ENCODE measurements around the gene GGCT.

Gene GGCT

GRCh38 chr7:30525429-30525828 is 20.8 kb upstream of the GGCT start:
- TF ChIP-seq GATA3 (IDR thresholded peaks at IDR 0.05; ENCODE audit: low read depth, low read length) (no peak), GATA2 (IDR thresholded peaks at IDR 0.05; ENCODE audit: low read depth, low read length) (no peak)

GRCh38 chr7:30524545-30524944 is 19.9 kb upstream of the GGCT start:
- no peak for TF ChIP-seq GATA2 (IDR thresholded peaks at IDR 0.05; ENCODE audit: low read depth, low read length)
- TF ChIP-seq GATA3 (IDR thresholded peaks at IDR 0.05; ENCODE audit: low read depth, low read length) = no peak

GRCh38 chr7:30523466-30523865 is 18.8 kb upstream of the GGCT start:
- TF ChIP-seq GATA3 (IDR thresholded peaks at IDR 0.05; ENCODE audit: low read depth, low read length) = no peak
- no peak for TF ChIP-seq GATA2 (IDR thresholded peaks at IDR 0.05; ENCODE audit: low read depth, low read length)

- TF ChIP-seq GATA3 (IDR thresholded peaks at IDR 0.05; ENCODE audit: low read depth, low read length) (no peak), GATA2 (IDR thresholded peaks at IDR 0.05; ENCODE audit: low read depth, low read length) (no peak)
Measured at GRCh38 chr7:30522159-30522558, 17.5 kb upstream of the GGCT start.

GRCh38 chr7:30521532-30521931 is 16.9 kb upstream of the GGCT start:
- TF ChIP-seq GATA3 (IDR thresholded peaks at IDR 0.05; ENCODE audit: low read depth, low read length) = no peak
- no peak for TF ChIP-seq GATA2 (IDR thresholded peaks at IDR 0.05; ENCODE audit: low read depth, low read length)

GRCh38 chr7:30519122-30519521 is 14.5 kb upstream of the GGCT start:
- no peak for TF ChIP-seq GATA3 (IDR thresholded peaks at IDR 0.05; ENCODE audit: low read depth, low read length)

GRCh38 chr7:30515761-30516160 is 11.1 kb upstream of the GGCT start:
- TF ChIP-seq GATA3 (IDR thresholded peaks at IDR 0.05; ENCODE audit: low read depth, low read length) (no peak), GATA2 (IDR thresholded peaks at IDR 0.05; ENCODE audit: low read depth, low read length) (no peak)

- no peak for TF ChIP-seq GATA3 (IDR thresholded peaks at IDR 0.05; ENCODE audit: low read depth, low read length)
- TF ChIP-seq GATA2 (IDR thresholded peaks at IDR 0.05; ENCODE audit: low read depth, low read length) = no peak
Measured at GRCh38 chr7:30514776-30515175, 10.1 kb upstream of the GGCT start.

- TF ChIP-seq GATA3 (IDR thresholded peaks at IDR 0.05; ENCODE audit: low read depth, low read length) (no peak), GATA2 (IDR thresholded peaks at IDR 0.05; ENCODE audit: low read depth, low read length) (no peak)
Measured at GRCh38 chr7:30514177-30514576, 9.5 kb upstream of the GGCT start.

- TF ChIP-seq GATA3 (IDR thresholded peaks at IDR 0.05; ENCODE audit: low read depth, low read length) = no peak
- no peak for TF ChIP-seq GATA2 (IDR thresholded peaks at IDR 0.05; ENCODE audit: low read depth, low read length)
Measured at GRCh38 chr7:30513762-30514161, 9.1 kb upstream of the GGCT start.

- no peak for TF ChIP-seq GATA3 (IDR thresholded peaks at IDR 0.05; ENCODE audit: low read depth, low read length)
- no peak for TF ChIP-seq GATA2 (IDR thresholded peaks at IDR 0.05; ENCODE audit: low read depth, low read length)
Measured at GRCh38 chr7:30511973-30512662, 7.5 kb upstream of the GGCT start.

GRCh38 chr7:30511494-30511893 is 6.9 kb upstream of the GGCT start:
- TF ChIP-seq GATA3 (IDR thresholded peaks at IDR 0.05; ENCODE audit: low read depth, low read length) (no peak), GATA2 (IDR thresholded peaks at IDR 0.05; ENCODE audit: low read depth, low read length) (peak; percentile 58)

- TF ChIP-seq GATA3 (IDR thresholded peaks at IDR 0.05; ENCODE audit: low read depth, low read length) = no peak
- TF ChIP-seq GATA2 (IDR thresholded peaks at IDR 0.05; ENCODE audit: low read depth, low read length) = no peak
Measured at GRCh38 chr7:30510124-30511075, 5.8 kb upstream of the GGCT start.

- TF ChIP-seq GATA3 (IDR thresholded peaks at IDR 0.05; ENCODE audit: low read depth, low read length) = 0 out of 2 replicates have a peak, but pooled peaks have one; percentile 26
Measured at GRCh38 chr7:30509171-30509857, 4.7 kb upstream of the GGCT start.

Measured in SH-SY5Y (cell line).